Muscle of leg (tissue), 11 donors: ENCODE results near the gene ZNF500. TPM values are rescaled to one million over a fixed set of nuclear protein-coding genes. Genes with fewer than 3 reads are reported as not detected.

Experiments
- DNase-seq: peaks from one replicate; pipeline ENCODE4 v3.0.0; 2013
- H3K27ac ChIP-seq: one replicate; pipeline ENCODE4 v1.5.1; 2013; ENCODE audit warnings: mild to moderate bottlenecking, low read length, control low read depth
- H3K27me3 ChIP-seq: one replicate; pipeline ENCODE4 v1.6.1; 2013; ENCODE audit warnings: low read length; ENCODE audit not compliant: control insufficient read depth, insufficient read depth
- H3K36me3 ChIP-seq: one replicate; pipeline ENCODE4 v1.6.1; 2013; ENCODE audit warnings: low read length; ENCODE audit not compliant: control insufficient read depth, insufficient read depth
- H3K4me1 ChIP-seq: one replicate; pipeline ENCODE4 v1.6.1; 2013; ENCODE audit warnings: low read length; ENCODE audit not compliant: control insufficient read depth, insufficient read depth
- H3K4me3 ChIP-seq: one replicate; pipeline ENCODE4 v1.5.1; 2013; ENCODE audit warnings: low read length, control low read depth
- H3K9me3 ChIP-seq: replicated peaks from 2 replicates; pipeline ENCODE4 v1.6.1; 2013; ENCODE audit warnings: low read depth, low read length; ENCODE audit not compliant: control insufficient read depth
- WGBS: methylation state at CpG from one replicate; pipeline ENCODE4 v1.1.5; 2013; ENCODE audit warnings: missing lambda C conversion rate; ENCODE audit not compliant: insufficient coverage; 5-methylcytosine and 5-hydroxymethylcytosine counted together
- polyA plus RNA-seq, 8 donors: library from polyadenylated mRNA; unstranded; fragments of 120-200 nt; gene quantifications; one replicate each; pipeline versions ENCODE4 v1.2.1 to v1.2.3, GENCODE V29; 2013; ENCODE audit warnings: inconsistent platforms in 1 of 8, low replicate concordance in 1 of 8; ENCODE audit not compliant: insufficient read length in 8 of 8, insufficient read depth in 1 of 8
- total RNA-seq: library from RNA; stranded (reverse); fragments of 120-200 nt; gene quantifications from one replicate; pipeline ENCODE4 v1.2.4, GENCODE V29; 2013

The ZNF500 gene
- total and polyA plus RNA-seq, 9 donors: 9.0 to 12.9 (median 10.1) TPM

- Histone ChIP-seq H3K27ac (no peak overlapping the region), H3K36me3 (no peaks in the 10 kb centered on the region), H3K4me1 (no peaks in the 10 kb centered on the region), H3K4me3 (no peak overlapping the region), H3K9me3 (no peaks in the 10 kb centered on the region), H3K27me3 (no peaks in the 10 kb centered on the region)
- DNase-seq: no peak
- WGBS: 90% methylated on average over 2 of the region's 2 CpGs
These were observed 9.3 kb upstream of the ZNF500 start for GRCh38 chr16:4776141-4776705.

DNA sequence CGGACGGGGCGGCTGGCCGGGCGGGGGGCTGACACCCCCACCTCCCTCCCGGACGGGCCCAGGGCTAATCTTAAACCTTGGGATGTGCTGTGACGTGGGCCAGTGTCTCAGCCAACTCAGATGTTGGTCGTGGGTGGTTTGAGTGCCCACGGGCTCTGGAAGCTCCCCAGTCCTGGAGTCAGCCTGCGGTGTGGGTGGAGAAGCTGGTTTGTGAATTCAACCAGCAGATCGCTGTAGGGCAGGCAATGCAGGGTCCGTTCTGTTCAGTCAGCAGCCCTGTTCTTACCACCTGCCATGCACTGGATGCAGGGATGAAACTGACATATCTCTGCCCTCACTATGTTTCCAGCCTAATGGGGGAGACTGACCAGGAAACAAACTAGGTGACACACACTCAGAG is 8.0 kb upstream of the ZNF500 start:
- H3K9me3 ChIP-seq: no peaks in the 10 kb centered on the region

DNA sequence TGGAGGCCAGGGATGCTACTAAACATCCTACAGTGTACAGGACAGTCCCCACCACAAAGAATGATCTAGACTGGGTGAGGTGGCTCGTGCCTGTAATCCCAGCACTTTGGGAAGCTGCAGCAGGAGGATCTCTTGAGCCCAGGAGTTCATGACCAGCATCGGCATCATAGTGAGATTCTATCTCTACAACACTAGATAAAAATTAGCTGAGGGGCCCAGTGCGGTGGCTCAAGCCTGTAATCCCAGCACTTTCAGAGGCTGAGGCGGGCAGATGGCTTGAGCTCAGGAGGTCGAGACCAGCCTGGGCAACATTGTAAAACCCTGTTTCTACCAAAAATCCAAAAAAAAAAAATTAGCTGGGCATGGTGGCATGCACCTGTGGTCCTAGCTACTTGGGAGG is 5.4 kb upstream of the ZNF500 start:
- DNase-seq: no peak
- H3K4me3 ChIP-seq: no peak overlapping the region
- H3K4me1 ChIP-seq: peaks cover 16% of the 10 kb centered on the region
- H3K27me3 ChIP-seq: no peaks in the 10 kb centered on the region
- H3K36me3 ChIP-seq: no peaks in the 10 kb centered on the region
- H3K27ac ChIP-seq: no peak overlapping the region
- WGBS: 88% methylated on average over 3 of the region's 5 CpGs
- no peaks in the 10 kb centered on the region for H3K9me3 ChIP-seq

More for the DNA sequence above, 8.0 kb upstream of the ZNF500 start:
- Histone ChIP-seq H3K27me3 (no peaks in the 10 kb centered on the region), H3K27ac (no peak overlapping the region), H3K4me1 (no peaks in the 10 kb centered on the region), H3K36me3 (no peaks in the 10 kb centered on the region), H3K4me3 (no peak overlapping the region)
- DNase-seq: no peak
- WGBS: 81% methylated on average over 6 of the region's 13 CpGs

DNA sequence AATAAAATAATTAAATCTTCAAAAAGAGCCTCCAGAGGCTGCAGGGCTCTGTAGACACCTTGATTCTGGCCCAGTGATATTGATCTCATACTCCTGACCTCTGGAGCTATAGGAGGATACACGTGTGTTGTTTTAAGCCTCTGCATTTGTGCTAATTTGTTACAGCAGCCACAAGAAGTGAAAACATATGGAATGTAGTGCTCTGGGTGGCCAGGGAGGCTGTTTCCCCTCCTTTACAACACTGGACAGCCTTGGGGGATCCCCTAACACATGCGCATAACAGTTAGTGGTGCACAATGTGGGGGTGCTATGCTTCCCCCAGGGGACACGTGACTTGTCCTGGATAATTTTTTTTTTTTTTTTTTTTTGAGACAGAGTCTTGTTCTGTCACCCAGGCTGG is 4.7 kb upstream of the ZNF500 start:
- no CpG with 5 or more reads among the region's 3 CpGs for WGBS
- peaks cover 17% of the 10 kb centered on the region for H3K4me1 ChIP-seq
- H3K36me3 ChIP-seq: no peaks in the 10 kb centered on the region
- H3K9me3 ChIP-seq: no peaks in the 10 kb centered on the region
- no peak overlapping the region for H3K4me3 ChIP-seq
- no peak overlapping the region for H3K27ac ChIP-seq
- H3K27me3 ChIP-seq: no peaks in the 10 kb centered on the region
- DNase-seq: no peak

GRCh38 chr16:4769306-4769638 is 2.3 kb upstream of the ZNF500 start:
- Histone ChIP-seq H3K9me3 (no peaks in the 10 kb centered on the region), H3K27ac (no peak overlapping the region)

GRCh38 chr16:4768549-4769305 is 1.8 kb upstream of the ZNF500 start:
- no peaks in the 10 kb centered on the region for H3K9me3 ChIP-seq
- peak overlapping the region; percentile 64 for H3K4me3 ChIP-seq
- WGBS: 3% methylated on average over 44 of the region's 48 CpGs
- H3K36me3 ChIP-seq: peaks cover 16% of the 10 kb centered on the region
- H3K4me1 ChIP-seq: peaks cover 29% of the 10 kb centered on the region
- DNase-seq: peak; percentile 99
- H3K27ac ChIP-seq: peak overlapping the region; percentile 95
- no peaks in the 10 kb centered on the region for H3K27me3 ChIP-seq

More at GRCh38 chr16:4769306-4769638, 2.3 kb upstream of the ZNF500 start:
- H3K27me3 ChIP-seq: no peaks in the 10 kb centered on the region
- peak overlapping the region; percentile 64 for H3K4me3 ChIP-seq
- peaks cover 29% of the 10 kb centered on the region for H3K4me1 ChIP-seq
- H3K36me3 ChIP-seq: peaks cover 10% of the 10 kb centered on the region
- DNase-seq: no peak
- 55% methylated on average over 7 of the region's 7 CpGs for WGBS

DNA sequence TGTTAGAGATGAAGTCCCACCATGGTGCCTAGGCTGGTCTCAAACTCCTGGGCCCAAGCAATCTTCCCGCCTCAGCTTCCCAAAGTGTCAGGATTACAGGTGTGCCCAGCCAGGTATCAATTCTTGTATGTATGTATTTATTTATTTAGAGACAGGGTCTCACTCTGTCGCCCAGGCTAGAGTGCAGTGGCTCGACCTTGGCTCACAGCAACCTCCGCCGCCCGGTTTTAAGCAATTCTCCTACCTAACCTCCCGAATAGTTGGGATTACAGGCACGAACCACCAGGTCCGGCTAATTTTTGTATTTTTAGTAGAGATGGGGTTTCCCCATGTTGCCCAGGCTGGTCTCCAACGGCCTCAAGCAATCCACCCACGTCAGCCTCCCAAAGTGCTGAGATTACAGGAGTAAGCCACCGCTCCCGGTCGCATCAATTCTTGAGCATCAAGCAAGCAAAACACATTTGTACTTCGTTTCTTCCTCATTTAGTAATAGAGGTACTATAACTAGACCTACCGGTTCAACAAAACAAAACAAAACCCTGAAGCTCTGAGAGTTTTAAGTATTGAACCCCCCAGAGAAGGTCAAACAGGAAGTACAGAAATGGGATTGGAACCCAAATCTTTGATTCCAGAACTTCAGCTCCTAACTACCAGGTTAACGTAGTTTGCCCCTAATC is 1.0 kb upstream of the ZNF500 start:
- peaks cover 22% of the 10 kb centered on the region for H3K36me3 ChIP-seq
- peak overlapping the region; percentile 64 for H3K4me3 ChIP-seq
- WGBS: 23% methylated on average over 1 of the region's 17 CpGs
- H3K27me3 ChIP-seq: no peaks in the 10 kb centered on the region
- peaks cover 29% of the 10 kb centered on the region for H3K4me1 ChIP-seq
- H3K9me3 ChIP-seq: no peaks in the 10 kb centered on the region
- no peak for DNase-seq
- peak overlapping the region; percentile 95 for H3K27ac ChIP-seq

DNA sequence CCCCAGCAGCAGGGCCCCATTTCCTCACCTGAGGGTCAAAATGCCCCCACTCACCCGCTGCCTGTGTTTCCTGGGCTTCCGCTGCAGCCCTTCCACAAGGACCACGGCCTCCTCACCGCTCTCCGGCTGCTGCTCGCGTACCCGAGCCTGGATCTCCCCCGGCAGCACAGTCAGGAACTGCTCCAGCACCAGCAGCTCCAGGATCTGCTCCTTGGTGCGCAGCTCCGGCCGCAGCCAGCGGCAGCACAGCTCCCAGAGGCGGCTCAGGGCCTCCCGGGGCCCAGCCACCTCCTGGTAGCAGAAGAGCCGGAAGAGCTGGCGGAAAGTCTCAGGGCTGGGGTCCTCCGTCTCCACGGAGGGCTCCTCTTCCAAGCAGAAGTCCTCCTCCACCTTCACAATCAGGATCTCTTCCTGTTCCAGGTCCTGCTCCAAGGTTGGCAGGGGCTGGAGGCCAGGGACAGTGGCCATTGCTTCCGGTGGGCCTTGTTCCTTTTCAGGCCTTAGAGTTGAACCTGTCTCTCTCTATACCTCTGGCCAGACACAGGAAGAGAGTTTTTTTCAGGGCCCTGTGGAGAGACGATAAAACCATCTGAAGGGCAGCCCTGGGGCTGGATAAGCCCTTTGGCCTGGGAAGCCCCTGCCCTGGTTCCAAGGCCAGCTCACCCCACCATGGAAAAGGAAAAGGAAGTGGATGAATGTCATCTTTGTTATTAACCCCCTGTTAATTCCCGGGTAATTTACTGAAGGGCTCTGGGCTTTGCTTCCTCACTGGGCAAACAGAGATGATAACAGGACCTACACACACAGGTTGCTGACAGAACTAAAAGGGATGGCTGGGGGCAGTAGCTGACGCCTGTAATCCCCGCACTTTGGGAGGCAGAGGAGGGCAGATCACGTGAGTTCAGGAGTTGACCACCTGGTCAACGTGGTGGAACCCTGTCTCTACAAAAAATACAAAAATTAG is 1.2 kb downstream of the ZNF500 start:
- 85% methylated on average over 21 of the region's 26 CpGs for WGBS
- no peak overlapping the region for H3K27ac ChIP-seq

DNA sequence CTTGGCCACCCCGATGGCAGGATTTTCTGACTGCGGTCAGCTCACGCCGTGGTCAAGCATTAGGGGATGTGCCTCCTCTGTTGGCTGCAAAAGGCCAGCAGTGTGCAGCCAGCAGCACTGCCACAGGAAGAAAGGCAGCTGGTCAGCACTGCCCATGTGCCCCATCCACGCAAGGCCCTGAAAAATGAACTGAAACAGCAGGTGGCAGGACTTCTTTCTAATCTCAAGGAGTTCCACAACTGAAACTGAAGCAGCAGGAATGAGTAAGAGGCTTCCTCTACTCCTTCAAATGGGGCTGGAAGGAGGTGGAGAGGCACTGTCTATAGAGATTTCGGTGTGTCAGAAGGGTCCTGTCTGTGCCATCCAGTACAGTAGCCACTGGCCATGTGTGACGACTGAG is 3.2 kb downstream of the ZNF500 start:
- Histone ChIP-seq H3K4me1 (peaks cover 23% of the 10 kb centered on the region), H3K9me3 (no peaks in the 10 kb centered on the region), H3K27ac (no peak overlapping the region), H3K4me3 (no peak overlapping the region), H3K36me3 (peaks cover 57% of the 10 kb centered on the region), H3K27me3 (no peaks in the 10 kb centered on the region)
- no peak for DNase-seq
- WGBS: 97% methylated on average over 6 of the region's 7 CpGs

More for the DNA sequence above, 1.2 kb downstream of the ZNF500 start:
- Histone ChIP-seq H3K27me3 (no peaks in the 10 kb centered on the region), H3K9me3 (no peaks in the 10 kb centered on the region), H3K4me3 (peak overlapping the region; percentile 86), H3K4me1 (peaks cover 29% of the 10 kb centered on the region), H3K36me3 (peaks cover 38% of the 10 kb centered on the region)
- DNase-seq: no peak
